ENCODE data around the gene TRAPPC10.
A peak's percentile ranks its signal among the peaks of the same experiment; 100 is the strongest.

- TF ChIP-seq CTCF (IDR thresholded peaks at IDR 0.05): no peak
- peak; percentile 16 for TF ChIP-seq POLR2A (IDR thresholded peaks at IDR 0.05)
Measured at GRCh38 chr21:44089001-44089911, 77.1 kb downstream of the TRAPPC10 start.
